Suprapubic skin (tissue), 4 donors: Measurements from ENCODE around the gene PCED1B. TPM values are rescaled to one million over a fixed set of nuclear protein-coding genes. Genes with fewer than 3 reads are reported as not detected.

Experiments used
- DNase-seq, 2 donors: peaks; one replicate each; pipeline ENCODE4 v3.0.0-alpha.2; 2019; ENCODE audit warnings: low spot score in 2 of 2
- H3K27ac ChIP-seq: fragments of 200-600 bp; sonication (generic); one replicate; pipeline ENCODE4 v1.5.1; 2019
- H3K27me3 ChIP-seq: fragments of 200-600 bp; sonication (generic); one replicate; pipeline ENCODE4 v1.5.1; 2019
- H3K36me3 ChIP-seq: fragments of 200-600 bp; sonication (generic); one replicate; pipeline ENCODE4 v1.5.1; 2019
- H3K4me1 ChIP-seq: fragments of 200-600 bp; sonication (generic); one replicate; pipeline ENCODE4 v1.5.1; 2019
- H3K4me3 ChIP-seq: fragments of 200-600 bp; sonication (generic); one replicate; pipeline ENCODE4 v1.5.1; 2019; ENCODE audit warnings: mild to moderate bottlenecking
- H3K9me3 ChIP-seq: fragments of 200-600 bp; sonication (generic); one replicate; pipeline ENCODE4 v1.5.1; 2019
- EP300 ChIP-seq: sonication (generic); formaldehyde crosslinking; IDR thresholded peaks from one replicate; pipeline ENCODE4 v1.6.1; 2017; ENCODE audit warnings: antibody characterized with exemption
- POLR2A ChIP-seq, 2 donors: fragments of 450-650 bp; IDR thresholded peaks; one replicate each; pipeline ENCODE4 v1.6.1; 2017; ENCODE audit warnings: antibody characterized with exemption in 2 of 2, mild to moderate bottlenecking in 2 of 2, moderate library complexity in 2 of 2
- POLR2AphosphoS5 ChIP-seq, 3 donors: sonication (generic); formaldehyde crosslinking; IDR thresholded peaks; one replicate each; pipeline ENCODE4 v1.6.1; 2017; ENCODE audit warnings: antibody characterized with exemption in 3 of 3
- whole genome bisulfite sequencing: methylation state at CpG from one replicate; pipeline ENCODE4 v1.1.5; 2018; 5-methylcytosine and 5-hydroxymethylcytosine counted together
- total RNA-seq, 4 donors: library from RNA; depleted of rRNA; stranded (reverse); fragments of >200 nt; gene quantifications; one replicate each; pipeline ENCODE4 v1.1.0, GENCODE V29; 2016
- TF ChIP-seq, protein P1 (sequence below), 2 donors: fragments of 200-600 bp in 1 of 2; fragments of 450-650 bp in 1 of 2; sonication (generic) in 1 of 2; IDR thresholded peaks; one replicate each; pipeline ENCODE4 v1.5.1; 2016 to 2019; ENCODE audit warnings: antibody characterized with exemption in 2 of 2, mild to moderate bottlenecking in 1 of 2, moderate library complexity in 1 of 2

Gene PCED1B, protein sequence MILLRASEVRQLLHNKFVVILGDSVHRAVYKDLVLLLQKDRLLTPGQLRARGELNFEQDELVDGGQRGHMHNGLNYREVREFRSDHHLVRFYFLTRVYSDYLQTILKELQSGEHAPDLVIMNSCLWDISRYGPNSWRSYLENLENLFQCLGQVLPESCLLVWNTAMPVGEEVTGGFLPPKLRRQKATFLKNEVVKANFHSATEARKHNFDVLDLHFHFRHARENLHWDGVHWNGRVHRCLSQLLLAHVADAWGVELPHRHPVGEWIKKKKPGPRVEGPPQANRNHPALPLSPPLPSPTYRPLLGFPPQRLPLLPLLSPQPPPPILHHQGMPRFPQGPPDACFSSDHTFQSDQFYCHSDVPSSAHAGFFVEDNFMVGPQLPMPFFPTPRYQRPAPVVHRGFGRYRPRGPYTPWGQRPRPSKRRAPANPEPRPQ
- total RNA-seq, result 1 to 10 TPM in 1 of 4 donors, under 1 TPM in 1, not detected in 2; 0.65 to 5.1 TPM

DNA sequence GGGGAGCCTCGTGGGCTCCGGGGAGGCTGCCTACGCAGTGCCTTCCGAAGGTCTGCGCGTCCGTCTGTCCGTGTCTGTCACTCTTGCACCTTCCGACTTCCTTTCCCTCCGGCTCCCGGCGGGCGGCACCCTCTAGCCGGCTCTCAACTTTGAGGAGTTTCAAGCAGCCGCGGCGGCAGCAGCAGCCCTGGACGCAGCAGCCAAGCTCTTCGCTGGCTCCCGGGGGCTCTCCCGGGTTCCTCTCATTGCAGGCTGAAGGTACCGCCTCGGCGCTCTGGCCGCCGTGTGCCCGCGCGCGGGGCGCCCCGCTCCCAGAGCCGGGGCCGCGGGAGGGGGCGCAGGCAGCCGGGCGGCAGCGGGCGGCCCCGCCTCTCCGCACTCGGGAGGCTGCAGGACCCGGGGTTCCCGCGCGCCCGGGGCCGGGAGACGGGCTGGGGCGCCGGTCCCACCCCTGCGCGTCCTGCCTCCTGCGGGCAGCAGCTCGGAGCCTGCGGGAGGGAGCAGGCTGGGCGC is at the start of gene PCED1B, which contains the start of gene AMIGO2:
PCED1B (plus strand) TSS at position 154 of the 513 bp plus-strand sequence. CDS start 155,443 bp downstream, outside the sequence.
AMIGO2 (minus strand) TSS at position 492 of the 513 bp plus-strand sequence. CDS start 957 bp downstream, outside the sequence.
- peak; percentile 75 to 87 for DNase-seq
- TF ChIP-seq POLR2AphosphoS5 (IDR thresholded peaks at IDR 0.05), result no peak
- TF ChIP-seq, protein P1, sequence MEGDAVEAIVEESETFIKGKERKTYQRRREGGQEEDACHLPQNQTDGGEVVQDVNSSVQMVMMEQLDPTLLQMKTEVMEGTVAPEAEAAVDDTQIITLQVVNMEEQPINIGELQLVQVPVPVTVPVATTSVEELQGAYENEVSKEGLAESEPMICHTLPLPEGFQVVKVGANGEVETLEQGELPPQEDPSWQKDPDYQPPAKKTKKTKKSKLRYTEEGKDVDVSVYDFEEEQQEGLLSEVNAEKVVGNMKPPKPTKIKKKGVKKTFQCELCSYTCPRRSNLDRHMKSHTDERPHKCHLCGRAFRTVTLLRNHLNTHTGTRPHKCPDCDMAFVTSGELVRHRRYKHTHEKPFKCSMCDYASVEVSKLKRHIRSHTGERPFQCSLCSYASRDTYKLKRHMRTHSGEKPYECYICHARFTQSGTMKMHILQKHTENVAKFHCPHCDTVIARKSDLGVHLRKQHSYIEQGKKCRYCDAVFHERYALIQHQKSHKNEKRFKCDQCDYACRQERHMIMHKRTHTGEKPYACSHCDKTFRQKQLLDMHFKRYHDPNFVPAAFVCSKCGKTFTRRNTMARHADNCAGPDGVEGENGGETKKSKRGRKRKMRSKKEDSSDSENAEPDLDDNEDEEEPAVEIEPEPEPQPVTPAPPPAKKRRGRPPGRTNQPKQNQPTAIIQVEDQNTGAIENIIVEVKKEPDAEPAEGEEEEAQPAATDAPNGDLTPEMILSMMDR (IDR thresholded peaks at IDR 0.05), result no peak
- no peak for TF ChIP-seq POLR2A (IDR thresholded peaks at IDR 0.05)
- TF ChIP-seq EP300, result no peak
- peaks cover 32% of the 10 kb centered on the region for H3K4me1 ChIP-seq
- H3K4me3 ChIP-seq, result peak within 1 kb of the TSS; percentile 59
- H3K27me3 ChIP-seq, result no peaks in the 10 kb centered on the region
- no peaks in the 10 kb centered on the region for H3K36me3 ChIP-seq
- WGBS, result 1% methylated on average over 20 of the region's 58 CpGs
- peak within 1 kb of the TSS; percentile 80 for H3K27ac ChIP-seq
- no peaks in the 10 kb centered on the region for H3K9me3 ChIP-seq

DNA sequence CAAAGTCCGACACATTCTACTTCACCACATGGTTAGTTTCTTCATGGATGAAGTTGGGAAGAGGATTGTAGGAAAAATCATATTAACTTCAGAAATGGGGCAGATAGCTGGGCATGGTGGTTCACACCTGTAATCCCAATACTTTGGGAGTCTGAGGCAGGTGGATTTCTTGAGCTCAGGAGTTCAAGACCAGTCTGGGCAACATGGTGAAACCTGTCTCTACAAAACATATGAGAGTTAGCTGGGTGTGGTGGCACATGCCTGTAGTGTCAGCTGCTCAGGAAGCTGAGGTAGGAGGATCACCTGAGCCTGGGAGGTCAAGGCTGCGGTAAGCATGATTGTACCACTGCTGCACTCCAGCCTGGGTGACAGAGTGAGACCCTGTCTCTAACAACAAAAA is 49.5 kb upstream of the PCED1B start:
- no peak for DNase-seq
- Histone ChIP-seq H3K36me3 (no peaks in the 10 kb centered on the region), H3K9me3 (no peaks in the 10 kb centered on the region), H3K27me3 (peaks cover 3% of the 10 kb centered on the region), H3K4me3 (no peak overlapping the region), H3K27ac (no peak overlapping the region), H3K4me1 (peaks cover 8% of the 10 kb centered on the region)
- TF ChIP-seq EP300 (no peak), POLR2A (IDR thresholded peaks at IDR 0.05) (no peak), POLR2AphosphoS5 (IDR thresholded peaks at IDR 0.05) (no peak)
- TF ChIP-seq, protein P1 (IDR thresholded peaks at IDR 0.05), result no peak
- 92% methylated on average over 2 of the region's 2 CpGs for WGBS

DNA sequence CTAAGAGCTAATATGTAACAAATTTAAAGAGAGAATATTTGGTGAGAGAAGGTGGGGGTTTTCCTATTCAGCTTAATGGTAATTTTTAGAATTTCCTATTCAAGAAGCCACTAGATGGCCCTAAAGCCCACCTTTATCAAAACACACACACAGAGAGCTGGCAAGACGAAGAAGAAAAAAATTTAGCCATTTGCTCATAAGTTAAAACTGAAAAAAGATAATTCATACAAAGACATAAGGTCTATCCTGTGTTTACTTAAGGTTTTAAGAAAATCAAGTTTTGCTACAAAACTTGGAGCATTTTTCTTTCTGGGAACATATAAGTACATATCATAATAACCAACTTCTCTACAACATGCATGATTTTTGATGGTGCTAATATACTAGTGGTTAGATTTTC is 46.8 kb upstream of the PCED1B start:
- Histone ChIP-seq H3K4me1 (peaks cover 8% of the 10 kb centered on the region), H3K36me3 (no peaks in the 10 kb centered on the region), H3K9me3 (no peaks in the 10 kb centered on the region), H3K27me3 (no peaks in the 10 kb centered on the region), H3K4me3 (no peak overlapping the region), H3K27ac (no peak overlapping the region)
- 9% methylated on average over 1 of the region's 1 CpG for WGBS
- no peak for DNase-seq
- TF ChIP-seq, protein P1 (IDR thresholded peaks at IDR 0.05), result peak in 1 of 2 donors; percentile 22
- no peak for TF ChIP-seq POLR2AphosphoS5 (IDR thresholded peaks at IDR 0.05)

DNA sequence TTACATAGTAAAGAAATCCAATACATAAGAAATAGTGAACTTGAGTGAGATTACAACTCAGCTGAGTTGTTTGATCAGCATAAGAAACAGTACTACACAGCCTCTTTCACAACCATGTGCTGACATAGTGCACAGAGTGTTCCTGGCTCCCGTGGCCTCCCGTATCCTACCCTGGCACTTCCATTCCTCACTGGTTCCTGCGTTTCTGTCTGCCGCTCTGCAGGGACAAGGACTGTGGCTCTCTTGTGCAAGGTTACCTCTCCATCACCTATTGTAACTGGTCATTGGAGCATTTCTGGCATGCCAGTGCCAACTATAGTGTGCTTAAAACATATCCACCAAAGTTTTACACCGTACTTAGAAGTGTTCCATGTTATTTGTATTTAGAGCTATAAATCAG is 46.3 kb upstream of the PCED1B start:
- WGBS, result 61% methylated on average over 5 of the region's 5 CpGs
- TF ChIP-seq POLR2A (IDR thresholded peaks at IDR 0.05) (no peak), EP300 (no peak), POLR2AphosphoS5 (IDR thresholded peaks at IDR 0.05) (no peak)
- TF ChIP-seq, protein P1 (IDR thresholded peaks at IDR 0.05), result no peak
- no peak for DNase-seq
- peaks cover 10% of the 10 kb centered on the region for H3K4me1 ChIP-seq
- no peaks in the 10 kb centered on the region for H3K27me3 ChIP-seq
- H3K4me3 ChIP-seq, result no peak overlapping the region
- H3K27ac ChIP-seq, result no peak overlapping the region
- no peaks in the 10 kb centered on the region for H3K36me3 ChIP-seq
- no peaks in the 10 kb centered on the region for H3K9me3 ChIP-seq
